Measurements from ENCODE around the gene LRGUK. TPM values are rescaled to one million over a fixed set of nuclear protein-coding genes. Genes with fewer than 3 reads are reported as not detected.

LRGUK gene
- total RNA-seq, 4 donors from 2014 or later: 0.07 to 1.0 (median 0.63) TPM

DNA sequence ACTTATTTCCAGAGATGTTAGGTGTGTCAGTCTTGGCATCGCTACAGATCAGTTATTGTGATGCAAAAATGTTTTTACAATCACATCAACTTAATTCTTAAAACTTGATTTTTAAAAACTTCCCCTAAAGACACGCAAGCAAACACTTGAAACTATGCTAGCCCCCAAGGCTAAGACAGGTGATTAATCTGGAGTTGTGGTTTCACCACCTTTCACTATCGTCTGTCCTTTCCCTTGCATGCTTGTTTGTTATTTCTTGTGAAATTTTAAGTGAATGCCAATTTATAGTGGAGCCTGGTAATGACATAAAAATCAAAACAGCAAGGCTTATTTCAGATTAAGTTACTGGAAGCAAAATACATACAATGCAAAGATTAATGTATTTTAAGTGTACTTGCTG lies 119.2 kb downstream of the LRGUK start:
- Histone ChIP-seq H3K36me3 (no peaks in the 10 kb centered on the region), H3K27me3 (no peaks in the 10 kb centered on the region), H3K27ac (no peak overlapping the region), H3K9me3 (peaks cover 0 to 5% (median 0%) of the 10 kb centered on the region in 3 donors), H3K4me1 (no peaks in the 10 kb centered on the region), H3K4me3 (no peak overlapping the region)
- 27 to 31% methylated on average over 3 of the region's 3 CpGs for WGBS, 2 donors (ENCODE audit: low coverage in 1 of 2)
- ATAC-seq: no peak
- no peak for TF ChIP-seq POLR2AphosphoS5 (IDR thresholded peaks at IDR 0.05)
- TF ChIP-seq POLR2A (IDR thresholded peaks at IDR 0.05): no peak
- TF ChIP-seq EP300 (IDR thresholded peaks at IDR 0.05): no peak
- TF ChIP-seq CTCF (IDR thresholded peaks at IDR 0.05): no peak

GRCh38 chr7:134246761-134247160 lies 119.6 kb downstream of the LRGUK start:
- H3K4me1 ChIP-seq: no peaks in the 10 kb centered on the region
- TF ChIP-seq EP300 (IDR thresholded peaks at IDR 0.05): no peak
- no peak for TF ChIP-seq POLR2AphosphoS5 (IDR thresholded peaks at IDR 0.05)
- no peak for TF ChIP-seq CTCF (IDR thresholded peaks at IDR 0.05)
- no peak for TF ChIP-seq POLR2A (IDR thresholded peaks at IDR 0.05)
- H3K9me3 ChIP-seq: peaks cover 0 to 5% (median 0%) of the 10 kb centered on the region in 3 donors
- no peaks in the 10 kb centered on the region for H3K27me3 ChIP-seq
- WGBS, 2 donors (ENCODE audit: low coverage in 1 of 2): 64 to 72% methylated on average over 2 of the region's 2 CpGs
- H3K36me3 ChIP-seq: no peaks in the 10 kb centered on the region
- no peak overlapping the region for H3K4me3 ChIP-seq
- no peak overlapping the region for H3K27ac ChIP-seq
- ATAC-seq: no peak

DNA sequence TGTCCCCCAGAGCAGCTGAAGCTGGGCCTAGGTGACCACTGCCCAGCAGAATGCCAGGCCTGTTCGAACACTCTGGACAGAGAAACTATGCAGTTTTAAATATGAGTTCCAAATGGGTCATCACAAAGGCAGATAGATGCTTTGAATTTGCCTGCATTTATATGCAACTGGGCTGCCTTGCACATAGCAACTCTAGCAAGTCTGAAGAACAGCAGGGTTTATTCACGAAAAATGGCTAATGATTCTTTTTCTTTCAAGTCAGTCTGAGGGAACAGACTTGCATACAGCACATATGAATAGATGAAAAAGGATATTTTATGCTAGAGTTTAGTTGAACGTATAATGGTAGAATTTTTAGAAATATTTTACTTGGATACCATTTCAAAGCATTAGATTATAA lies 121.1 kb downstream of the LRGUK start:
- Histone ChIP-seq H3K36me3 (no peaks in the 10 kb centered on the region), H3K4me3 (no peak overlapping the region), H3K9me3 (no peaks in the 10 kb centered on the region), H3K4me1 (no peaks in the 10 kb centered on the region), H3K27ac (no peak overlapping the region), H3K27me3 (no peaks in the 10 kb centered on the region)
- WGBS, 2 donors (ENCODE audit: low coverage in 1 of 2): 70 to 82% methylated on average over 2 to 3 of the region's 3 CpGs
- no peak for ATAC-seq
- TF ChIP-seq EP300 (IDR thresholded peaks at IDR 0.05) (no peak), POLR2A (IDR thresholded peaks at IDR 0.05) (no peak), CTCF (IDR thresholded peaks at IDR 0.05) (no peak), POLR2AphosphoS5 (IDR thresholded peaks at IDR 0.05) (no peak)

GRCh38 chr7:134254311-134254710 lies 127.2 kb downstream of the LRGUK start:
- WGBS, 2 donors (ENCODE audit: low coverage in 1 of 2): 89 to 92% methylated on average over 3 of the region's 3 CpGs
- no peak for TF ChIP-seq POLR2AphosphoS5 (IDR thresholded peaks at IDR 0.05)
- no peak for TF ChIP-seq EP300 (IDR thresholded peaks at IDR 0.05)
- TF ChIP-seq POLR2A (IDR thresholded peaks at IDR 0.05): no peak
- TF ChIP-seq CTCF (IDR thresholded peaks at IDR 0.05): no peak
- Histone ChIP-seq H3K36me3 (no peaks in the 10 kb centered on the region), H3K27ac (no peak overlapping the region), H3K4me3 (no peak overlapping the region), H3K27me3 (no peaks in the 10 kb centered on the region), H3K4me1 (no peaks in the 10 kb centered on the region), H3K9me3 (no peaks in the 10 kb centered on the region)
- ATAC-seq: no peak

DNA sequence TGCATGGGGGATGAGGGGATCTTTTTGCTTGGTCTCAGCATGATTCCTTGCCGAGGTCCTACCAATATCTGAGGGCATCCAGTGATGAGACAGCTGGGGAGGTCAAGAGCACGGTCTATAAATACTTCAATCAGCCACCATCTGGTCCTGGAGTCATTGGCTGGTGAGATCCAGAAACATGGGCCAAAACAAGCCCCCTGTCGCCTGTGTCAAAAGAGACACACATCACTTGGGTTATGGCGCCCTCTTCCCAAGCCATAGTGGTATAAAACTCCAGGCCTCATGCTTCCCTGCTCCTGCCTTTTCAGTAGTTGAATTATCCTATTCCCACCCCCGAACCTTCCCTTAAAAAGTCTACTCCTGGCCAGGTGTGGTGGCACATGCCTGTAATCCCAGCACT lies 128.7 kb downstream of the LRGUK start:
- ATAC-seq: no peak
- H3K9me3 ChIP-seq: no peaks in the 10 kb centered on the region
- TF ChIP-seq CTCF (IDR thresholded peaks at IDR 0.05) (no peak), POLR2AphosphoS5 (IDR thresholded peaks at IDR 0.05) (no peak), POLR2A (IDR thresholded peaks at IDR 0.05) (no peak), EP300 (IDR thresholded peaks at IDR 0.05) (no peak)
- no peaks in the 10 kb centered on the region for H3K27me3 ChIP-seq
- H3K4me3 ChIP-seq: no peak overlapping the region
- no peaks in the 10 kb centered on the region for H3K4me1 ChIP-seq
- WGBS, 2 donors (ENCODE audit: low coverage in 1 of 2): 91 to 100% methylated on average over 2 to 5 of the region's 5 CpGs
- H3K36me3 ChIP-seq: no peaks in the 10 kb centered on the region
- no peak overlapping the region for H3K27ac ChIP-seq
